DND-41 (cell line): ENCODE measurements around the gene CNNM2.
"Not testable (repeated sequence)": the region's sequence is repeated elsewhere in the genome, so short reads cannot be mapped to it uniquely, and the experiment has no call there.

ENCODE experiments used
- ATAC-seq: fragments of 200-7000 bp; cut with Tn5 transposase; 3 replicates; pipeline ENCODE4 v1.9.1; 2021; ENCODE audit warnings: low read depth; ENCODE audit not compliant: insufficient read depth
- DNase-seq: peaks from one replicate; pipeline ENCODE4 v3.0.0-alpha.2; 2020
- H2AFZ ChIP-seq: 2 replicates; pipeline ENCODE4 v1.6.0; 2012; ENCODE audit warnings: low read depth, low read length
- H3K27ac ChIP-seq: 2 replicates; pipeline ENCODE4 v1.5.1; 2012; ENCODE audit warnings: low read length, inconsistent platforms
- H3K27me3 ChIP-seq: fragments of 200-600 bp; sonication (generic); 2 replicates; pipeline ENCODE4 v1.6.0; 2012; ENCODE audit warnings: low read length, mild to moderate bottlenecking, inconsistent platforms; ENCODE audit not compliant: insufficient read depth, poor library complexity
- H3K36me3 ChIP-seq: 2 replicates; pipeline ENCODE4 v1.5.1; 2012; ENCODE audit warnings: low read length, inconsistent platforms; ENCODE audit not compliant: insufficient read depth
- H3K4me1 ChIP-seq: 2 replicates; pipeline ENCODE4 v1.5.1; 2012; ENCODE audit warnings: mild to moderate bottlenecking, low read length; ENCODE audit not compliant: insufficient read depth
- H3K4me2 ChIP-seq: 2 replicates; pipeline ENCODE4 v1.6.0; 2012; ENCODE audit warnings: mild to moderate bottlenecking, moderate library complexity, low read length, inconsistent platforms; ENCODE audit not compliant: insufficient read depth
- H3K4me3 ChIP-seq, 2 experiments: fragments of 200-600 bp in 1 of 2; shearing (Covaris generic) in 1 of 2; 2 replicates each; pipeline ENCODE4 v1.5.1; 2012 to 2016; ENCODE audit warnings: inconsistent platforms in 2 of 2, low read length in 2 of 2, mild to moderate bottlenecking in 2 of 2, low read depth in 1 of 2, moderate library complexity in 1 of 2
- H3K79me2 ChIP-seq: 2 replicates; pipeline ENCODE4 v1.6.0; 2012; ENCODE audit warnings: low read length, inconsistent platforms; ENCODE audit not compliant: insufficient read depth
- H3K9ac ChIP-seq: 2 replicates; pipeline ENCODE4 v1.6.0; 2012; ENCODE audit warnings: low read depth, mild to moderate bottlenecking, inconsistent platforms, low read length, moderate library complexity
- H3K9me3 ChIP-seq: 2 replicates; pipeline ENCODE4 v1.5.1; 2012; ENCODE audit warnings: low read length, moderate library complexity, mild to moderate bottlenecking, inconsistent platforms; ENCODE audit not compliant: insufficient read depth, severe bottlenecking
- H4K20me1 ChIP-seq: 2 replicates; pipeline ENCODE4 v1.6.0; 2012; ENCODE audit warnings: low read length; ENCODE audit not compliant: insufficient read depth
- CTCF ChIP-seq: IDR thresholded peaks from 2 replicates; pipeline ENCODE4 v1.5.1; 2012; ENCODE audit warnings: borderline replicate concordance, low read length, moderate library complexity, mild to moderate bottlenecking; ENCODE audit not compliant: poor library complexity, severe bottlenecking; ENCODE audit errors: extremely low read depth
- EZH2 ChIP-seq: IDR thresholded peaks from 3 replicates; pipeline ENCODE4 v1.6.1; 2012; ENCODE audit warnings: borderline replicate concordance, low read depth, mild to moderate bottlenecking, moderate library complexity, low read length, inconsistent platforms; ENCODE audit not compliant: severe bottlenecking

The CNNM2 gene

GRCh38 chr10:103127241-103127640, 209.1 kb downstream of the CNNM2 start:
- Histone ChIP-seq H3K27me3 (no peaks in the 10 kb centered on the region), H3K4me3 (no peak overlapping the region), H3K4me2 (no peak overlapping the region), H3K4me1 (peaks cover 5% of the 10 kb centered on the region; the same call in 1 of the 2 replicates), H3K9me3 (no peaks in the 10 kb centered on the region), H2AFZ (no peak overlapping the region), H3K79me2 (peaks cover 42% of the 10 kb centered on the region), H3K36me3 (peaks cover 27% of the 10 kb centered on the region), H3K27ac (no peak overlapping the region), H3K9ac (no peak overlapping the region), H4K20me1 (peaks cover 8% of the 10 kb centered on the region)
- no peak for TF ChIP-seq EZH2
- no peak for DNase-seq
- no peak for ATAC-seq

GRCh38 chr10:103130180-103130579, 212.1 kb downstream of the CNNM2 start:
- H3K36me3 ChIP-seq: peaks cover 43% of the 10 kb centered on the region
- ATAC-seq: not testable (repeated sequence)

GRCh38 chr10:103130910-103131309, 212.8 kb downstream of the CNNM2 start:
- no peak overlapping the region for H3K9ac ChIP-seq
- no peak overlapping the region for H3K4me3 ChIP-seq
- H2AFZ ChIP-seq: no peak overlapping the region
- TF ChIP-seq EZH2: no peak
- TF ChIP-seq CTCF: no peak
- no peak for DNase-seq
- peaks cover 16% of the 10 kb centered on the region; the same call in 1 of the 2 replicates for H3K79me2 ChIP-seq
- H3K4me2 ChIP-seq: no peak overlapping the region
- H3K27me3 ChIP-seq: no peaks in the 10 kb centered on the region
- no peaks in the 10 kb centered on the region for H3K9me3 ChIP-seq
- ATAC-seq: no peak
- peaks cover 50% of the 10 kb centered on the region for H3K36me3 ChIP-seq
- no peaks in the 10 kb centered on the region for H4K20me1 ChIP-seq
- 0 out of 2 replicates have a peak, but pooled peaks cover under 1% of the 10 kb centered on the region for H3K4me1 ChIP-seq
- no peak overlapping the region for H3K27ac ChIP-seq

More at GRCh38 chr10:103130180-103130579, 212.1 kb downstream of the CNNM2 start:
- H2AFZ ChIP-seq, H3K9ac ChIP-seq, H3K9me3 ChIP-seq, DNase-seq, H3K4me1 ChIP-seq, H3K27me3 ChIP-seq, H3K4me2 ChIP-seq, H3K27ac ChIP-seq, H4K20me1 ChIP-seq, H3K4me3 ChIP-seq: not testable (repeated sequence)
- H3K79me2 ChIP-seq: peaks cover 17% of the 10 kb centered on the region; the same call in 1 of the 2 replicates

GRCh38 chr10:103135168-103135567, 217.1 kb downstream of the CNNM2 start:
- not testable (repeated sequence) for DNase-seq, H3K4me2 ChIP-seq, H3K27ac ChIP-seq, H3K4me1 ChIP-seq, ATAC-seq, H4K20me1 ChIP-seq, H3K9ac ChIP-seq, H2AFZ ChIP-seq, H3K9me3 ChIP-seq, H3K27me3 ChIP-seq, H3K4me3 ChIP-seq
- Histone ChIP-seq H3K79me2 (peaks cover 22% of the 10 kb centered on the region), H3K36me3 (peaks cover 79% of the 10 kb centered on the region)

GRCh38 chr10:103139803-103140202, 221.7 kb downstream of the CNNM2 start:
- H3K9ac ChIP-seq: no peak overlapping the region
- no peak overlapping the region for H3K27ac ChIP-seq
- H3K4me2 ChIP-seq: no peak overlapping the region
- peaks cover 3% of the 10 kb centered on the region for H3K9me3 ChIP-seq
- peaks cover 38% of the 10 kb centered on the region for H3K79me2 ChIP-seq
- H2AFZ ChIP-seq: no peak overlapping the region
- H3K4me1 ChIP-seq: no peaks in the 10 kb centered on the region
- TF ChIP-seq EZH2 (no peak), CTCF (no peak)
- DNase-seq: no peak
- no peaks in the 10 kb centered on the region for H3K27me3 ChIP-seq
- no peak for ATAC-seq
- H3K36me3 ChIP-seq: peaks cover 67% of the 10 kb centered on the region
- no peak overlapping the region for H3K4me3 ChIP-seq
- H4K20me1 ChIP-seq: no peaks in the 10 kb centered on the region
